LNCAP (cell line): ENCODE measurements around the gene DNPEP.

Source experiments
- CTCF ChIP-seq: fragments of 450-650 bp; IDR thresholded peaks from 2 replicates; pipeline ENCODE4 v1.5.1; 2017; ENCODE audit warnings: mild to moderate bottlenecking

DNPEP gene

DNA sequence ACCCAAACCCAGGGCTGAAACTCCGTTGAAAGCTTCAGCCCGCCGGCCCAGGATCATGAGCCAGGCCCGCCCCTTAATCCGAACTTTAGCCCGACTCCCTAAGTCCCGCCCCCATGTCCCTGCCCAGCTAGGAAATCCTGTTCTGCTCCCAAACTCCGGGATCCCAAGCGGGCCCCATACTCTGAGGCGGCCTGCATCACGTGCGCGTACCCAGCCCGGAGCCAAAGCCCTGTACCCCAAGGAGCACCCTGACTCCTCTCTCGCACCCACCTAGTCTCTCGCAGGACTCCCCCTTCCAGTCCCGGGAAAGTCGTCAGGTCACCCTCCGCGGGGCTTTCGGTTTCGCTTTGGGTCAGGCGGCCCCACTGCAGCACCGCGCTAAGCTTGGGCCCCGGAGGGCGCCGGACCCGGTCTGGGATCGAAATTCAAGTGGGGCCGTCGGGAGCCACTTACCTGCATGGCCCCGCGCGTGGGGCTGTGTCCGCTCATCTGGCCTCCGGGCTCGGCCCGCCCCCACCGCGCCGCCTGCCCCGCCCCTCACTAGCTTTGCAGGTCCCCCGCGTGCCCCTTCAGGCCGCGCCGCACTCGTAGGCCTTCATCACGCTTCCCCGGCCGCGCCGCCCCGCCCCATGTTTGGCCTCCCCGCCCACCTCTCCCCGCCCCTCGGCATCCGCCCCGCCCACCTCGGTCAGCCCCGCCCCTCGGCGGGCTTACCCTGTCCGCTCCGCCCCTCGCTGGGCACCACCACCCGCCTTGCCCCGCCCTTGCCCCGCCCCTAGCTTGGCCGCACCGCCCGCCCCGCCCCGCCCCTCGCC, at the start of gene DNPEP:
Gene DNPEP (minus strand): TSS at position 607 of the 815 bp plus-strand sequence. CDS start 118 bp downstream, at position 489.
- TF ChIP-seq CTCF, result no peak

DNA sequence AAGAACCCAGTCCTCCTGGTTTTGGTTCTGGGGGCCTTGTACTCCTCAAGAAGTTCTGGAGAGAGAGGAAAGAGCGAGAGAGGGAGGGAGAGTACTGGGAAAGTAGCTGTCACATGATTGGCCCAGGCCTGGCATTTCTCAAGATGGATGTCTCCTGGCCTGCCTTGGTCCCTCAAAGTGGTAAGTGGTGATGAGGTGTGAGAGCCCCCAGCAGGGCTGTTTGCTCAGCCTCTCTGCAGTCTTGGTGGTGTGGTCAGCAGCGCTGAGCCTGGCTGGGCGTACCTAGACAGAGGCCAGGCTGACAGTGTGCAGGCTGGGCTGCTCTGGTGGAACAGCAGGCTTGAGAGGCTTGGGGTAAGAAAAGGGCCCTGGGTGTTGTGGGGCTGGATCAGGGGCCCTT, 49.4 kb upstream of the DNPEP start:
- TF ChIP-seq CTCF, result no peak

GRCh38 chr2:219436491-219436890, 48.8 kb upstream of the DNPEP start:
- no peak for TF ChIP-seq CTCF

GRCh38 chr2:219435701-219436100, 48.0 kb upstream of the DNPEP start:
- no peak for TF ChIP-seq CTCF

DNA sequence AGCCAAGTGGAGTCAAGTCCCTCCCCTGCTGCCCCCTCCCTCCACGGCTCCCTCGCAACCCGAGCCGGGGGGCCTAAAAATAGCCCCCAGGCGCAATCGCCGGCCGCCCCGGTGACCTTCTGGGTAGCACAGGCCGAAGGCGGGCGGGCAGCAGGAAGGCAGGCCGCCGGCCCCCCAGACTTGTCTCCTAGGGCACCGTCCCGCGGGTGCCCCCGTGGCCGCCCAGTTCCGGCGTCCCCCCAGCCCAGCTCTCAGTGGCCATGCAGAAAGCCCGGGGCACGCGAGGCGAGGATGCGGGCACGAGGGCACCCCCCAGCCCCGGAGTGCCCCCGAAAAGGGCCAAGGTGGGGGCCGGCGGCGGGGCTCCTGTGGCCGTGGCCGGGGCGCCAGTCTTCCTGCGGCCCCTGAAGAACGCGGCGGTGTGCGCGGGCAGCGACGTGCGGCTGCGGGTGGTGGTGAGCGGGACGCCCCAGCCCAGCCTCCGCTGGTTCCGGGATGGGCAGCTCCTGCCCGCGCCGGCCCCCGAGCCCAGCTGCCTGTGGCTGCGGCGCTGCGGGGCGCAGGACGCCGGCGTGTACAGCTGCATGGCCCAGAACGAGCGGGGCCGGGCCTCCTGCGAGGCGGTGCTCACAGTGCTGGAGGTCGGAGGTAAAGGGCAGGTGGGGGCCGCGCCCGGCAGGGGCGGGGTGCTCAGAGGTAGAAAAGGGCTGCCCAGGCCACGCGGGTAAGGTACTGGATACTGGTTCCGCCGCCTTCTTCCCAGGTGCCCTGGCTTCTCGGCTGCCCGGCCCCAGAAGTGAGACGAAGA, 47.2 kb upstream of the DNPEP start, which contains the start of gene SPEG:
Gene SPEG (plus strand): TSS at position 126 of the 808 bp plus-strand sequence. CDS start 135 bp downstream, at position 261.
- TF ChIP-seq CTCF, result no peak

DNA sequence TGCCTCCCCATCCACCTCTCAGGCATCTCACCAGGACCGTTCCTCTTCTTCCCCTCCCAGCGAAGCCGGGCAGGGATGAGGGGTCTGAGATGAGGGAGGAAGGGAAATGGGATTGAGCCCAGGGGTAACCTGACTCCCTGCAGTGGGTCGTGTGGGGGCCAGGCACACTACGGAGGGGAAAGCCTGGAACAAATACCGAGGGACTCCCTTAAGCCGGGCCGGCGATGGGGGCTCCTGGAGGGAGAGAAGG, 46.7 kb upstream of the DNPEP start:
- TF ChIP-seq CTCF, result no peak

GRCh38 chr2:219433666-219434467, 46.2 kb upstream of the DNPEP start:
- no peak; the same call in 1 of the 2 replicates for TF ChIP-seq CTCF
